GM23338 (cell line): Measurements from ENCODE around the gene LAMTOR4. TPM values are rescaled to one million over a fixed set of nuclear protein-coding genes. Genes with fewer than 3 reads are reported as not detected.

Source experiments
- ATAC-seq: fragments of 200-7000 bp; cut with Tn5 transposase; 3 replicates; pipeline ENCODE4 v1.9.1; 2020
- DNase-seq: peaks from one replicate; pipeline ENCODE4 v3.0.0-alpha.2; 2015; ENCODE audit warnings: low spot score
- H2AFZ ChIP-seq: fragments of 200-600 bp; sonication (generic); 2 replicates; pipeline ENCODE4 v1.8.0; 2016; ENCODE audit warnings: antibody characterized with exemption, mild to moderate bottlenecking, moderate library complexity
- H3F3A ChIP-seq: fragments of 200-600 bp; sonication (generic); replicated peaks from 2 replicates; pipeline ENCODE4 v1.8.0; 2017; ENCODE audit warnings: antibody characterized with exemption, mixed run types, low read depth
- H3K27ac ChIP-seq: fragments of 200-600 bp; sonication (generic); 2 replicates; pipeline ENCODE4 v1.6.1; 2016; ENCODE audit warnings: low read depth
- H3K27me3 ChIP-seq: fragments of 200-600 bp; sonication (generic); 2 replicates; pipeline ENCODE4 v1.8.0; 2016; ENCODE audit warnings: mild to moderate bottlenecking, mixed run types, moderate library complexity; ENCODE audit not compliant: insufficient read depth
- H3K36me3 ChIP-seq: fragments of 200-600 bp; sonication (generic); 2 replicates; pipeline ENCODE4 v1.8.0; 2016; ENCODE audit warnings: mild to moderate bottlenecking; ENCODE audit not compliant: insufficient read depth
- H3K4me1 ChIP-seq: fragments of 200-600 bp; sonication (generic); 2 replicates; pipeline ENCODE4 v1.8.0; 2016; ENCODE audit warnings: mild to moderate bottlenecking, moderate library complexity; ENCODE audit not compliant: insufficient read depth
- H3K4me2 ChIP-seq: fragments of 200-600 bp; sonication (generic); 2 replicates; pipeline ENCODE4 v1.7.1; 2017; ENCODE audit warnings: mixed run types
- H3K4me3 ChIP-seq: fragments of 200-600 bp; sonication (generic); 2 replicates; pipeline ENCODE4 v1.6.1; 2016; ENCODE audit warnings: mixed run types
- H3K79me2 ChIP-seq: fragments of 200-600 bp; sonication (generic); replicated peaks from 2 replicates; pipeline ENCODE4 v1.8.0; 2017; ENCODE audit warnings: mild to moderate bottlenecking; ENCODE audit not compliant: insufficient read depth
- H3K9me2 ChIP-seq: fragments of 200-600 bp; sonication (generic); 2 replicates; pipeline ENCODE4 v1.8.0; 2017; ENCODE audit not compliant: insufficient read depth
- H4K20me1 ChIP-seq: fragments of 200-600 bp; sonication (generic); replicated peaks from 2 replicates; pipeline ENCODE4 v1.8.0; 2017; ENCODE audit warnings: mild to moderate bottlenecking; ENCODE audit not compliant: insufficient read depth
- H3K27ac Mint-ChIP-seq: 2 replicates; pipeline ENCODE4 v1.8.0; 2020; ENCODE audit warnings: inconsistent platforms, mild to moderate bottlenecking, moderate library complexity, mixed read lengths
- H3K27me3 Mint-ChIP-seq: 3 replicates; pipeline ENCODE4 v1.8.0; 2022; ENCODE audit warnings: low read depth, mild to moderate bottlenecking, moderate library complexity, mixed read lengths, inconsistent platforms; ENCODE audit not compliant: insufficient read depth, poor library complexity
- H3K36me3 Mint-ChIP-seq: 3 replicates; pipeline ENCODE4 v1.8.0; 2021; ENCODE audit warnings: low read depth, mild to moderate bottlenecking, inconsistent platforms, moderate library complexity, mixed read lengths
- H3K4me1 Mint-ChIP-seq: 3 replicates; pipeline ENCODE4 v1.8.0; 2020; ENCODE audit warnings: mild to moderate bottlenecking, inconsistent platforms, mixed read lengths
- H3K4me3 Mint-ChIP-seq: 3 replicates; pipeline ENCODE4 v1.8.0; 2021; ENCODE audit warnings: moderate library complexity, mild to moderate bottlenecking, inconsistent platforms, mixed read lengths
- H3K9me3 Mint-ChIP-seq: 3 replicates; pipeline ENCODE4 v1.8.0; 2020; ENCODE audit warnings: moderate library complexity, mild to moderate bottlenecking, inconsistent platforms, mixed read lengths
- CREB1 ChIP-seq: fragments of 250-450 bp; sonication (Bioruptor Pico); IDR thresholded peaks from 2 replicates; pipeline ENCODE4 v1.5.0; 2020; ENCODE audit warnings: low read depth, mild to moderate bottlenecking, moderate library complexity
- CTCF ChIP-seq, 2 experiments: fragments of 200-600 bp in 1 of 2; sonication (generic) in 1 of 2; conservative IDR thresholded peaks; 2 replicates each; pipeline versions ENCODE4 v1.5.1 to v1.6.1; 2016 to 2017; ENCODE audit warnings: antibody characterized with exemption in 2 of 2, low read depth in 2 of 2, mild to moderate bottlenecking in 2 of 2, moderate library complexity in 1 of 2
- EZH2phosphoT487 ChIP-seq: fragments of 200-600 bp; sonication (generic); IDR thresholded peaks from one replicate; pipeline ENCODE4 v1.8.1; 2018; ENCODE audit warnings: antibody characterized with exemption; ENCODE audit not compliant: unreplicated experiment
- JUNB ChIP-seq: IDR thresholded peaks from one replicate; pipeline ENCODE4 v1.6.1; 2016; ENCODE audit warnings: antibody characterized with exemption; ENCODE audit not compliant: unreplicated experiment
- POLR2AphosphoS5 ChIP-seq: IDR thresholded peaks from 2 replicates; pipeline ENCODE4 v1.6.1; 2016; ENCODE audit warnings: antibody characterized with exemption, low read depth
- STAT1 ChIP-seq: IDR thresholded peaks from one replicate; pipeline ENCODE4 v1.6.1; 2016; ENCODE audit warnings: antibody characterized with exemption; ENCODE audit not compliant: unreplicated experiment
- ZNF331 ChIP-seq: fragments of 250-450 bp; sonication (Bioruptor Pico); IDR thresholded peaks from 2 replicates; pipeline ENCODE4 v1.5.0; 2020; ENCODE audit warnings: low read depth, mild to moderate bottlenecking, moderate library complexity
- polyA plus RNA-seq: library from polyadenylated mRNA; unstranded; fragments of >200 nt; fragmentation: Nextera tagmentation; extraction: Ambion mirVana; gene quantifications from 2 replicates; pipeline ENCODE4 v1.2.1, GENCODE V29; 2016
- total RNA-seq: library from RNA; depleted of rRNA; stranded (reverse); fragments of >200 nt; shearing (Covaris generic); gene quantifications from 2 replicates; pipeline ENCODE4 v1.2.3, GENCODE V29; 2014

LAMTOR4 gene
- total and polyA plus RNA-seq, 2 experiments from 2014 or later = 145 to 333 TPM

GRCh38 chr7:100152404-100152803 is 3.7 kb downstream of the LAMTOR4 start:
- Mint-ChIP-seq H3K4me1 (peaks cover 29% of the 10 kb centered on the region), H3K27ac (no peak overlapping the region), H3K9me3 (no peaks in the 10 kb centered on the region), H3K36me3 (peaks cover 61% of the 10 kb centered on the region), H3K4me3 (no peak overlapping the region; the same call in 2 of the 3 replicates), H3K27me3 (peaks cover 16% of the 10 kb centered on the region)
- DNase-seq (no peak), ATAC-seq (no peak)
- Histone ChIP-seq H3F3A (peaks cover 34% of the 10 kb centered on the region), H3K9me2 (no peaks in the 10 kb centered on the region), H3K27ac (peak overlapping the region; percentile 48; the same call in 1 of the 2 replicates), H3K27me3 (no peaks in the 10 kb centered on the region), H2AFZ (no peak overlapping the region), H3K79me2 (peaks cover 29% of the 10 kb centered on the region), H3K36me3 (no peaks in the 10 kb centered on the region), H3K4me3 (no peak overlapping the region), H3K4me1 (peaks cover 22% of the 10 kb centered on the region), H4K20me1 (peaks cover 11% of the 10 kb centered on the region), H3K4me2 (no peak overlapping the region)
- TF ChIP-seq ZNF331 (CRISPR knock-in tag) (no peak), EZH2phosphoT487 (no peak), STAT1 (no peak), CREB1 (no peak), JUNB (no peak)

- Histone ChIP-seq H3K4me2 (no peak overlapping the region), H3K79me2 (peaks cover 29% of the 10 kb centered on the region), H3F3A (peaks cover 34% of the 10 kb centered on the region), H2AFZ (no peak overlapping the region), H4K20me1 (peaks cover 14% of the 10 kb centered on the region), H3K27me3 (no peaks in the 10 kb centered on the region), H3K4me3 (no peak overlapping the region), H3K4me1 (peaks cover 20% of the 10 kb centered on the region), H3K36me3 (no peaks in the 10 kb centered on the region), H3K9me2 (no peaks in the 10 kb centered on the region), H3K27ac (peak overlapping the region; percentile 48; the same call in 1 of the 2 replicates)
- no peak overlapping the region for H3K27ac Mint-ChIP-seq
- DNase-seq = no peak
- peaks cover 33% of the 10 kb centered on the region for H3K4me1 Mint-ChIP-seq
- ATAC-seq = no peak
- H3K4me3 Mint-ChIP-seq = no peak overlapping the region
- peaks cover 64% of the 10 kb centered on the region for H3K36me3 Mint-ChIP-seq
- H3K9me3 Mint-ChIP-seq = no peaks in the 10 kb centered on the region
- peaks cover 20% of the 10 kb centered on the region for H3K27me3 Mint-ChIP-seq
- TF ChIP-seq POLR2AphosphoS5 (0 out of 2 replicates have a peak, but pooled peaks have one; percentile 4), CTCF (conservative IDR thresholded peaks at IDR 0.05; ENCODE audit: low read depth in 2 of 2) (no peak)
These were observed 4.4 kb downstream of the LAMTOR4 start for GRCh38 chr7:100152937-100153666.
